Type B pancreatic cell (in vitro differentiated cells): ENCODE measurements around the gene SNRPF. TPM values are rescaled to one million over a fixed set of nuclear protein-coding genes. Genes with fewer than 3 reads are reported as not detected.

Experiments
- DNase-seq: peaks from one replicate; pipeline ENCODE4 v3.0.0; 2021; ENCODE audit warnings: mixed read lengths; ENCODE audit not compliant: unreplicated experiment; ENCODE audit errors: extremely low spot score
- H3K27ac Mint-ChIP-seq: 2 replicates; pipeline ENCODE4 v1.8.0; 2021; ENCODE audit warnings: mild to moderate bottlenecking, mixed read lengths
- H3K27me3 Mint-ChIP-seq: 2 replicates; pipeline ENCODE4 v1.8.0; 2021; ENCODE audit warnings: mixed read lengths
- H3K36me3 Mint-ChIP-seq: 2 replicates; pipeline ENCODE4 v1.8.0; 2021; ENCODE audit warnings: mixed read lengths
- H3K4me1 Mint-ChIP-seq: one replicate; pipeline ENCODE4 v1.8.0; 2021; ENCODE audit warnings: mixed read lengths; ENCODE audit not compliant: unreplicated experiment
- H3K4me3 Mint-ChIP-seq: 2 replicates; pipeline ENCODE4 v1.8.0; 2021; ENCODE audit warnings: mild to moderate bottlenecking, mixed read lengths
- H3K9me3 Mint-ChIP-seq: 2 replicates; pipeline ENCODE4 v1.8.0; 2021; ENCODE audit warnings: mixed read lengths
- total RNA-seq: library from RNA; stranded (reverse); gene quantifications from 2 replicates; pipeline ENCODE4 v1.2.1, GENCODE V29; 2021; ENCODE audit warnings: low replicate concordance
- TF ChIP-seq, protein P1 (sequence below): fragments of 200-600 bp; sonication (generic); conservative IDR thresholded peaks from 2 replicates; pipeline ENCODE4 v1.5.0; 2021; ENCODE audit warnings: antibody characterized with exemption, mild to moderate bottlenecking

SNRPF gene
- total RNA-seq, 1 donor from 2014 or later: 42.9 TPM

DNA sequence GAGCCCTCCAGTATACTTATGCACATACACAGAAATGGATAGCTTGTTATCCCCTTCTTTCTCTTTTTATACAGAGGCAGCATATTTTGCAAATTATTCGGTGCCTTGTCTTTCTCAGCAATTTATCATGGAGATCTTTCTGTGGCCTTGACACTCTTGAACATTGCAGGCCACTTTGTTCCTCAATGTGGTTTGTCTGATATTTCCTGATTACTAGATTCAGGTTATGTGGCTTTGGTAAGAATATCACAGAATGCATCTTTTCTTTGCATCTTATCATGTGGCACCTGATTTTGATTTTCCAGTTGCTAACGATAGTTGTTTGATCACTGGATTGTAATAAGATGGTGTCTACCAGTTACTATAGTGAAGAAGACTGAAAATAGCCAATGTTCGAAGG is 7.1 kb upstream of the SNRPF start:
- Mint-ChIP-seq H3K4me1 (peaks cover 9% of the 10 kb centered on the region), H3K36me3 (no peaks in the 10 kb centered on the region), H3K9me3 (no peaks in the 10 kb centered on the region), H3K4me3 (no peak overlapping the region), H3K27ac (no peak overlapping the region), H3K27me3 (peaks cover 5% of the 10 kb centered on the region)
- DNase-seq: no peak
- TF ChIP-seq, protein P1, sequence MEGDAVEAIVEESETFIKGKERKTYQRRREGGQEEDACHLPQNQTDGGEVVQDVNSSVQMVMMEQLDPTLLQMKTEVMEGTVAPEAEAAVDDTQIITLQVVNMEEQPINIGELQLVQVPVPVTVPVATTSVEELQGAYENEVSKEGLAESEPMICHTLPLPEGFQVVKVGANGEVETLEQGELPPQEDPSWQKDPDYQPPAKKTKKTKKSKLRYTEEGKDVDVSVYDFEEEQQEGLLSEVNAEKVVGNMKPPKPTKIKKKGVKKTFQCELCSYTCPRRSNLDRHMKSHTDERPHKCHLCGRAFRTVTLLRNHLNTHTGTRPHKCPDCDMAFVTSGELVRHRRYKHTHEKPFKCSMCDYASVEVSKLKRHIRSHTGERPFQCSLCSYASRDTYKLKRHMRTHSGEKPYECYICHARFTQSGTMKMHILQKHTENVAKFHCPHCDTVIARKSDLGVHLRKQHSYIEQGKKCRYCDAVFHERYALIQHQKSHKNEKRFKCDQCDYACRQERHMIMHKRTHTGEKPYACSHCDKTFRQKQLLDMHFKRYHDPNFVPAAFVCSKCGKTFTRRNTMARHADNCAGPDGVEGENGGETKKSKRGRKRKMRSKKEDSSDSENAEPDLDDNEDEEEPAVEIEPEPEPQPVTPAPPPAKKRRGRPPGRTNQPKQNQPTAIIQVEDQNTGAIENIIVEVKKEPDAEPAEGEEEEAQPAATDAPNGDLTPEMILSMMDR: no peak

DNA sequence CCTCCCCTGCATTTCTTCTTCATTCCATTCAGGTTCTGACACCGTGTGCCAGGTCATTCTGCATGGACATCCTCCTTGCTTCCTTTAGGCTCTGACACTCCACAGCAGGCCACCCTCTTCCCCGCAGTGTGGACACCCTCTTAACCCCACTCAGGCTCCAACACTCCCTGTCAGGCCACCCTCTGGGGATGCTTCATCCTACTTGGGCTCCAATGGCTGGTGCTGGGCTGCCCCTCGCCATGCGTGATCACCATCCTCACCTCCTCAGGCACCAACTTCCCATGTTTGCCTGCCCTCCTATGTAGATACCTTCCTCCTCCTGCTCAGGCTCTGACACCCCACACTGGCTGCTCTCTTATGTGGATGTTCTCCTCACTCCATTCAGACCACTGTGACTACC is 6.6 kb upstream of the SNRPF start:
- H3K9me3 Mint-ChIP-seq: no peaks in the 10 kb centered on the region
- H3K36me3 Mint-ChIP-seq: no peaks in the 10 kb centered on the region
- no peak overlapping the region for H3K27ac Mint-ChIP-seq
- H3K4me3 Mint-ChIP-seq: no peak overlapping the region
- peaks cover 5% of the 10 kb centered on the region for H3K27me3 Mint-ChIP-seq
- TF ChIP-seq, protein P1: no peak
- DNase-seq: no peak
- H3K4me1 Mint-ChIP-seq: peaks cover 9% of the 10 kb centered on the region

DNA sequence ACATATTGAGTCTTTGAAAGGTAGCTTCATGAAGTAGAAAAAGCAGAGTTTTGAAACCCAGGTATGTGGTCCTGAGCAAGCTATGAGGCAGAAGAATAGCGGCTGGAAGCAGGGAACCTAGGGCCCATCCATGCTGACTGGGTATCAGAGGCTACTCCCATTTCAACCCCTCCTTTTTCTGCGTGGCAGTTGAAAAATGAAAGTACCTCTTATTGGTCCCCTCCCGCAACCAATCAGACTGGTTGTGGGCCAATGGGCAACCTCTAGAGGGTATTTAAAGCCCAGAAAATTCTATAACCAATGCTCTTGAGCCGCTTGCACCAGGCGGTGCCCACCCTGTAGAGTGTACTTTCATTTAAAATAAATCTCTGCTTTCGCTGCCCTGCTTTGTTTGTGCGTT is 1.6 kb upstream of the SNRPF start:
- no peak for DNase-seq
- no peaks in the 10 kb centered on the region for H3K9me3 Mint-ChIP-seq
- peaks cover 9% of the 10 kb centered on the region for H3K4me1 Mint-ChIP-seq
- TF ChIP-seq, protein P1: no peak
- H3K4me3 Mint-ChIP-seq: no peak overlapping the region
- H3K27ac Mint-ChIP-seq: no peak overlapping the region
- H3K27me3 Mint-ChIP-seq: no peaks in the 10 kb centered on the region
- peaks cover 16% of the 10 kb centered on the region for H3K36me3 Mint-ChIP-seq

DNA sequence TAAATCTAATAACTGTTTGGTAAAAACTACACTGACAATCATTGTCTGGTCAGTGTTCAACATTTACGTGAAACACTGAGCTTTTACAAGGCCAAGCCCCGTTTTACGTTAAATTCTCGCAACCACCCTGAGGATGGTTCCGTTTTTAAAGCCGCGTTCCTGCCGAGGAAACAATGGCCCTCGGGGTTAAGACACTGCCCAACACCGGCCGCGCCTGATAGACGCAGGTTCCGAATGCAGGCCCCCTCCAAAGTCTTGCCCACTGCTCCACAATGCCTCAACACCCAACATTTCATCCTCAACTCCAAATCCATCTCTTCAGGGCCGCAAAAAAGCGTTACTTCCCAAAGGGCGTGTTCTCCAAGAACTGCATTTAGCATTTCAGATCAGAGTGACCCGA is 953 bp upstream of the SNRPF start:
- TF ChIP-seq, protein P1: no peak
- Mint-ChIP-seq H3K9me3 (no peaks in the 10 kb centered on the region), H3K36me3 (peaks cover 22% of the 10 kb centered on the region), H3K27ac (no peak overlapping the region), H3K27me3 (no peaks in the 10 kb centered on the region), H3K4me1 (peaks cover 9% of the 10 kb centered on the region), H3K4me3 (no peak overlapping the region)
- DNase-seq: no peak

DNA sequence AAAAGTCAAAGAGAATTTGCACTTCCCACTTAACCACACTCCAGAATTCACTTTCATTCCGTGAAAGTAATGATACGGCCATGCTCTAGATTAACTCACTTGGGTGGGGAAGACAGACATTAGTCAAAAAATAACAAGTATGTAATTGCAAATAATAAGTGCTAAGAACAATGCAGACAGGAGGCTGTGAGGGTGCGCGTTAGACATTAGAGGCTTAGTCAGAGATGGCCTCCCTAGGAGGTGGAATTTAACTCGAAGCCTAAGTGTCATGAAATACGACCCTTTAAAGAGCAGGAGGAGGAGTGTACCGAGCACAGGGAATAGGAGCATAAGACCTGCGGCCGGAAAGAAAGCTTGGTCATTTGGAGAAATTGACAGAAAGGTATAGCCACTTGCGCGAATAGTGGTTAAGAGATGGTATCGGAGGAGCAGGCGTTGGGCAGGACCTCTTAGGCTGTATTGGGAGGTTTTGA is 628 bp downstream of the SNRPF start:
- no peak for DNase-seq

More for the DNA sequence above, 628 bp downstream of the SNRPF start:
- H3K27ac Mint-ChIP-seq: no peak overlapping the region
- TF ChIP-seq, protein P1: no peak
- H3K9me3 Mint-ChIP-seq: no peaks in the 10 kb centered on the region
- peaks cover 29% of the 10 kb centered on the region for H3K36me3 Mint-ChIP-seq
- no peaks in the 10 kb centered on the region for H3K27me3 Mint-ChIP-seq
- peaks cover 9% of the 10 kb centered on the region for H3K4me1 Mint-ChIP-seq
- no peak overlapping the region for H3K4me3 Mint-ChIP-seq
